ENCODE results near the gene CELF4.

The CELF4 gene

DNA sequence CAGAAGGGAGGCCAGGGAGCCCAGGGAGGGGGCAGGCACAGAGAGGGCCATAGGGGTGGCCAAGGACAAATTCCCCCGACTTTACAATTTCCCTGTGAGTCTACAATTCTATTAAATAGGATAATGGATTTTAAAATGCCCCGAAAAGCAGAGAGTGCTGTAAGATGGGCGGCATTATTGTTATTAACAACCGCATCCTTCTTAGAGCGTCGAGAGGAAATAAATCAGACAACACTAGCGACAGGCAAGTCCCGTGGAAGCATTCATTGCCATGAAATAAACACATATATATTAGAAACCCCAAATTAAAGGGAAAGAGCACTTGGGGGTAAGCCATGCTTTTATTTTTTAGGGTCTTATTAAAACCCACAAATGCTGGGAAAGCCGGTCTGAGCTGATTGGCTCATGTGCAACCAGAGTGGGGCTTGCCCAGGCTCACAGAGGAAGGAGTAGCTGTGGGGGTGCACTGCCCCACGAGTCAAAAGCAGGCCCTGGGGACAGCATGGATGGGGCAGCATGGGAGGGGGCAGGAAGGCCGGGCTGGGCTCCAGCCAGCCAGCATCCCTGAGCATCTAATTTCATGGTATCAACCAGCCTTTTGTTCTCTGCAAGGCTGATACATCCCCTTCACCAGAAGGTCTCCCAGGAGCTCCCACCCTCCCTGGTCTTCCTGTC lies 187.1 kb downstream of the CELF4 start:
- Histone ChIP-seq H3K27me3 (replicated peaks; ENCODE audit: control insufficient read depth, insufficient read depth, low read length) (no peaks in the 10 kb centered on the region; the same call in 1 of the 2 replicates), H3K4me3 (replicated peaks; ENCODE audit: low read depth, low read length) (no peak overlapping the region), H3K36me3 (ENCODE audit: control insufficient read depth, insufficient read depth, low read length) (no peaks in the 10 kb centered on the region)
- no peak for TF ChIP-seq CTCF (IDR thresholded peaks at IDR 0.05; ENCODE audit: insufficient read depth, low read length, poor library complexity, severe bottlenecking)
- no peak for DNase-seq (ENCODE audit: extremely low read depth, insufficient read length)

GRCh38 chr18:37375181-37375580 lies 190.4 kb downstream of the CELF4 start:
- no peak for DNase-seq (ENCODE audit: extremely low read depth, insufficient read length)
- Histone ChIP-seq H3K4me3 (replicated peaks; ENCODE audit: low read depth, low read length) (no peak overlapping the region), H3K36me3 (ENCODE audit: control insufficient read depth, insufficient read depth, low read length) (no peaks in the 10 kb centered on the region), H3K27me3 (replicated peaks; ENCODE audit: control insufficient read depth, insufficient read depth, low read length) (no peaks in the 10 kb centered on the region; the same call in 1 of the 2 replicates)
- TF ChIP-seq CTCF (IDR thresholded peaks at IDR 0.05; ENCODE audit: insufficient read depth, low read length, poor library complexity, severe bottlenecking), result no peak

- H3K27me3 ChIP-seq (replicated peaks; ENCODE audit: control insufficient read depth, insufficient read depth, low read length), result peaks cover 1% of the 10 kb centered on the region
- H3K4me3 ChIP-seq (replicated peaks; ENCODE audit: low read depth, low read length), result no peak overlapping the region
Measured at GRCh38 chr18:37368110-37368954, 197.3 kb downstream of the CELF4 start.

GRCh38 chr18:37364237-37364636 lies 201.4 kb downstream of the CELF4 start:
- no peak for DNase-seq (ENCODE audit: extremely low read depth, insufficient read length)
- TF ChIP-seq CTCF (IDR thresholded peaks at IDR 0.05; ENCODE audit: insufficient read depth, low read length, poor library complexity, severe bottlenecking), result no peak
- Histone ChIP-seq H3K36me3 (ENCODE audit: control insufficient read depth, insufficient read depth, low read length) (no peaks in the 10 kb centered on the region), H3K4me3 (replicated peaks; ENCODE audit: low read depth, low read length) (no peak overlapping the region), H3K27me3 (replicated peaks; ENCODE audit: control insufficient read depth, insufficient read depth, low read length) (peaks cover 3% of the 10 kb centered on the region)

More at GRCh38 chr18:37368110-37368954, 197.3 kb downstream of the CELF4 start:
- no peaks in the 10 kb centered on the region for H3K36me3 ChIP-seq (ENCODE audit: control insufficient read depth, insufficient read depth, low read length)
- TF ChIP-seq CTCF (IDR thresholded peaks at IDR 0.05; ENCODE audit: insufficient read depth, low read length, poor library complexity, severe bottlenecking), result no peak
- DNase-seq (ENCODE audit: extremely low read depth, insufficient read length), result no peak

DNA sequence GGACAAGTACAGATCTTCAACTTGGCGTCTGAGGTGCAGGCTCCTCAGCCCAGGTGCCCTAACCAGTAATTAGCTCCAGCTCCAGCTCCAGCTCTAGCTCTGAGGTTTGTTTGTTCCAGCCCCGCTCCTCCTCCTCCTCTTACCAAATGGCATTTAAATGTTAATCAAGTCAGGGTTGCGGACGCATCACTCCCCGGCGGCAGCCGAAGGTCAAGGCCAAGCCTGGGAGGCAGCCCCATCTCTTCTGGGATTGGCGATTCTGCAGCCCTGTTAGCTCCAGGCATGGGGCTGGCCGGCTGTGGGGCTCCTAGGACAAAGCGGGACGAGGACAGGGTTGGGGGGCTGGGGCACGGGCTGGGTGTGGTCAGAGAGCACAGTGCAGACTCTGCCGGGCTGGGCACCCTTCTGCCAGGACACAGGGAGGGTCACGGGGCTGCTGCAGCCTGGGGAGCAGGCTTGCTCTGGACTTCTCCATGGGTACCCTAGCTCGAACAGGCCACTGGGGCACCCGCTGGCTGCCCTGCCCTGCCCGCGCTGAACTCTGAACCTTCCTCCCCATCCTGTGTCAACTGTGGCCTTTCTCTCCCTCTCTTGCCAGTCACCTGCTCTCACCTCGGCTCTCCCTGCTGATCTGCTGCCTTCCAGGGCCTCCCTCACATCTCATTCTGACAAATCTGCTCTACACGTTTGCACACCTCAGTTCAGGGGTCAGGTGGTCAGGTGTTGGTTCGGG lies 203.3 kb downstream of the CELF4 start:
- Histone ChIP-seq H3K36me3 (ENCODE audit: control insufficient read depth, insufficient read depth, low read length) (no peaks in the 10 kb centered on the region), H3K27me3 (replicated peaks; ENCODE audit: control insufficient read depth, insufficient read depth, low read length) (peaks cover 5% of the 10 kb centered on the region), H3K4me3 (replicated peaks; ENCODE audit: low read depth, low read length) (no peak overlapping the region)
- no peak for TF ChIP-seq CTCF (IDR thresholded peaks at IDR 0.05; ENCODE audit: insufficient read depth, low read length, poor library complexity, severe bottlenecking)
- DNase-seq (ENCODE audit: extremely low read depth, insufficient read length), result no peak

All from GM06990 (cell line).